SK-N-MC (cell line): ENCODE data around the gene INF2.
"Not testable (repeated sequence)": the region's sequence is repeated elsewhere in the genome, so short reads cannot be mapped to it uniquely, and the experiment has no call there.

Source experiments
- EZH2 ChIP-seq: fragments of 200-600 bp; sonication (generic); IDR thresholded peaks from one replicate; pipeline ENCODE4 v1.6.1; 2017; ENCODE audit warnings: antibody characterized with exemption
- FOXP2 ChIP-seq: optimal IDR thresholded peaks from 2 replicates; pipeline ENCODE3; 2011; ENCODE audit warnings: mild to moderate bottlenecking, moderate library complexity; ENCODE audit not compliant: insufficient read depth; ENCODE audit errors: extremely low read length, control extremely low read depth
- POLR2AphosphoS5 ChIP-seq: IDR thresholded peaks from 2 replicates; pipeline ENCODE4 v1.6.1; 2012; ENCODE audit warnings: mild to moderate bottlenecking, low read depth, low read length, borderline replicate concordance

DNA sequence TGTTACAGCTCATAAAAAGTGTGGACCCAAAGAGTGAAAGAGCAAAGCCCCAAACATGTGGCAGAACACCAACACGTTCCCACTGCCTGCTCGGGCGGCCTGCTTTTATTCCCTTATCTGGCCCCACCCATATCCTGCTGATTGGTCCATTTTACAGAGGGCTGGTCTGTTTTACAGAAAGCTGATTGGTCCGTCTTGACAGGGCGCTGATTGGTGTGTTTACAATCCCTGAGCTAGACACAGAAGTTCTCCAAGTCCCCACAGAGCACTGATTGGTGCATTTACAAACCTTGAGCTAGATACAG is 61.3 kb downstream of the INF2 start:
- not testable (repeated sequence) for TF ChIP-seq POLR2AphosphoS5, EZH2, FOXP2
